Left ventricle myocardium superior (tissue), 1 donor: ENCODE results near the gene ZBTB21. TPM values are rescaled to one million over a fixed set of nuclear protein-coding genes. Genes with fewer than 3 reads are reported as not detected.

Experiments used
- ATAC-seq: fragments of 200-7000 bp; cut with Tn5 transposase; one replicate; pipeline ENCODE4 v1.9.1; 2020; ENCODE audit warnings: mild to moderate bottlenecking, moderate library complexity
- DNase-seq: peaks from one replicate; pipeline ENCODE4 v3.0.0-alpha.2; 2020
- intact Hi-C: fragments of 100-400 bp; cut with micrococcal nuclease; formaldehyde crosslinking; loops from one replicate; pipeline ENCODE4 v1.11.0; 2022
- total RNA-seq: library from RNA; stranded (reverse); fragmentation: NEBNext Ultra II Directional; extraction: Animal tissue kit (Norgen Biotek cat#: 25700); gene quantifications from one replicate; pipeline ENCODE4 v1.2.1, GENCODE V29; 2021
- donor health status: DM: no; HTN: yes; CAD: no; lungs with severe emphysema.

The ZBTB21 gene
- total RNA-seq, 1 donor from 2014 or later = 6.6 TPM

DNA sequence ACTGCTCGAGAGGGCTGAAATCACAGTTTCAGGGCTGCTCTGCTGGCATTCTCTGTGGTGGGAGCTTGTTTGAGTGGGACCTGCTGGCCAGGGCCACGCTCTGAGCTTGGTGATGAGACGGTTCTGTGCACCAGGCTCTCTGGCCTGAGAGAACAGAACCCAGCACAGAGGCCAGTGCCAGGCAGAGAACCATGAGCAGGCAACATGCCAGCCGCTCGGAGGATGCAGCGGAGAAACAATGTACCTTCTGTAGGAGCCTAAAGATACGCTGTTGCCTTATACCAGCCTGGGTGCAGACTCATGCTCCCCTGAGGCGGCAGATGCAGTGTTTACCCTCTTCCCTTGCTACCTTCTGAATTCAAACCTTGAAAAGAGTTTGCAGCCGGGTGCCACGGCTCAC lies 66.3 kb downstream of the ZBTB21 start:
- ATAC-seq (no peak), DNase-seq (peak; percentile 12)
- intact Hi-C loops = no loop called here

GRCh38 chr21:41942457-41942856 lies 67.7 kb downstream of the ZBTB21 start:
- intact Hi-C loops = no loop called here
- DNase-seq (peak; percentile 4), ATAC-seq (no peak)

DNA sequence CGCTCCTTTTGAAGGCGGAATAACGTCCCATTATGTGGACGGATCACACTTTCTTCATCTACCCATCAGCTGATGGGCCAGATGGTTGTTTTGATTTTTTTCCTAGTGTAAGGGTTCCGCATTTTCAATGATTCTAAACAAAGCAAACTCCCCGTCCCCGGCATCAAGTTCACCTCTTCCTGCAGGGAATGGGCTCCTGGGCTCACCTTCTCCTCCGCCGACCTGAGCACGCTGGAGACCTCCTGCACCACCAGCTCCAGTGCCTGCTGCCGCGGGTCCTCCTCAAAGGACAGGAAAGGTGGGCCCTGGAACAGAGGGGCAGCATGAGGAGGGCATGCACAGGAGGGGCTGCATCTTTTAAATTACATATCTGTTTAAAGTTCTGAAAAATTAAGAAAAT lies 68.2 kb downstream of the ZBTB21 start:
- ATAC-seq (no peak), DNase-seq (peak; percentile 11)
- intact Hi-C loops = no loop called here

GRCh38 chr21:41940431-41940830 lies 69.7 kb downstream of the ZBTB21 start:
- intact Hi-C loops = no loop called here
- no peak for ATAC-seq
- peak; percentile 14 for DNase-seq

DNA sequence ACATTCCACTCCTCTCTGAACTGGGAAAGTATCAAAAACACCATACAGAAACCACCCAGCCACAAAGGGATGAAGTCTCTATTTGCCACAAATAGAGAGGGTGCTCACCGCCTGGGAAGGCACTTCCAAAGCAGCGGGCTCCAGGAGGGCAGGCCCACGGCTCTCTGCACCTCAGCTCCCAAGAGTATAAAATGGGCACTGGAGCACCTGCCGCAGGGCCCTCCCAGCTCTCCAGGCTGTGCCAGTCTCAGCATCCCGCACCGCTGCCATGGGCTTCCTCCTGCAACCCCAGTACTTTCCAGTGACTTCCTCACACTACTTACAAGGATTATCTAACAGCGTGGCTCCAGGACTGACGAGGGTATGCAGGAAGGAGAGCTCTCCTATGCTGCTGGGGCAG lies 70.8 kb downstream of the ZBTB21 start:
- ATAC-seq (no peak), DNase-seq (peak; percentile 15)
- intact Hi-C loops = no loop called here

Other genes with a start within 250 kb of the ZBTB21 start
- gene RIPK4, start 243.3 kb downstream of the ZBTB21 start, total RNA-seq = 0.17 TPM
- 3.7 TPM for gene PRDM15, start 131.0 kb downstream of the ZBTB21 start, total RNA-seq
- gene C2CD2, start 56.3 kb downstream of the ZBTB21 start, total RNA-seq = 5.2 TPM
- gene UMODL1, start 61.0 kb upstream of the ZBTB21 start, total RNA-seq = not detected
- gene ABCG1, start 208.8 kb upstream of the ZBTB21 start, total RNA-seq = 11.1 TPM